ENCODE data around the gene SLC19A1.

- TF ChIP-seq, protein P1, sequence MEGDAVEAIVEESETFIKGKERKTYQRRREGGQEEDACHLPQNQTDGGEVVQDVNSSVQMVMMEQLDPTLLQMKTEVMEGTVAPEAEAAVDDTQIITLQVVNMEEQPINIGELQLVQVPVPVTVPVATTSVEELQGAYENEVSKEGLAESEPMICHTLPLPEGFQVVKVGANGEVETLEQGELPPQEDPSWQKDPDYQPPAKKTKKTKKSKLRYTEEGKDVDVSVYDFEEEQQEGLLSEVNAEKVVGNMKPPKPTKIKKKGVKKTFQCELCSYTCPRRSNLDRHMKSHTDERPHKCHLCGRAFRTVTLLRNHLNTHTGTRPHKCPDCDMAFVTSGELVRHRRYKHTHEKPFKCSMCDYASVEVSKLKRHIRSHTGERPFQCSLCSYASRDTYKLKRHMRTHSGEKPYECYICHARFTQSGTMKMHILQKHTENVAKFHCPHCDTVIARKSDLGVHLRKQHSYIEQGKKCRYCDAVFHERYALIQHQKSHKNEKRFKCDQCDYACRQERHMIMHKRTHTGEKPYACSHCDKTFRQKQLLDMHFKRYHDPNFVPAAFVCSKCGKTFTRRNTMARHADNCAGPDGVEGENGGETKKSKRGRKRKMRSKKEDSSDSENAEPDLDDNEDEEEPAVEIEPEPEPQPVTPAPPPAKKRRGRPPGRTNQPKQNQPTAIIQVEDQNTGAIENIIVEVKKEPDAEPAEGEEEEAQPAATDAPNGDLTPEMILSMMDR (conservative IDR thresholded peaks at IDR 0.05 in 1 of 2, IDR thresholded peaks at IDR 0.05 in 1 of 2; ENCODE audit: low read depth in 1 of 2, low read length in 2 of 2), result no peak
- no peak for TF ChIP-seq EZH2 (IDR thresholded peaks at IDR 0.05; ENCODE audit: low read length, missing control alignments)
Measured at GRCh38 chr21:45568383-45568782, 26.1 kb upstream of the SLC19A1 start.
